Measurements from ENCODE around the gene UBA1. TPM values are rescaled to one million over a fixed set of nuclear protein-coding genes. Genes with fewer than 3 reads are reported as not detected.

The UBA1 gene
- total and polyA plus RNA-seq, 2 donors (not counting 3 experiments of a cell fraction or from before 2014, with no cell fraction given) = 237 to 297 TPM

GRCh38 chrX:47239898-47240545 lies 46.4 kb downstream of the UBA1 start:
- POLR2A ChIA-PET = no interaction called here
- TF ChIP-seq CTCF (IDR thresholded peaks at IDR 0.05; ENCODE audit: extremely low read depth in 1 of 2, insufficient read depth in 1 of 2, low read depth in 1 of 2, low read length in 2 of 2) (no peak), FOS (IDR thresholded peaks at IDR 0.05; ENCODE audit: borderline replicate concordance, insufficient read depth, low read length) (no peak), JUN (IDR thresholded peaks at IDR 0.05; ENCODE audit: borderline replicate concordance, insufficient read depth, insufficient read length, low read depth) (no peak), POLR2A (IDR thresholded peaks at IDR 0.05; ENCODE audit: low read depth, low read length) (no peak), MAX (IDR thresholded peaks at IDR 0.05; ENCODE audit: insufficient read depth, insufficient read length) (no peak)
- H2AFZ ChIP-seq (ENCODE audit: low read depth, low read length) = no peak overlapping the region
- no TSS peak for BruUV-seq (replicated peaks)
- no peaks in the 10 kb centered on the region for H3K27me3 ChIP-seq (ENCODE audit: control insufficient read depth in 2 of 2, insufficient read depth in 2 of 2, low read length in 2 of 2)
- no peak overlapping the region for H3K9ac ChIP-seq (replicated peaks; ENCODE audit: extremely low read depth, insufficient read depth, low read length)
- dilution Hi-C loops (cut with MboI; ENCODE audit: extremely low pct_ligation_motif_present, low sequenced_read_pairs) = no loop called here
- no peaks in the 10 kb centered on the region for H4K20me1 ChIP-seq (replicated peaks; ENCODE audit: control insufficient read depth, extremely low read depth, insufficient read depth, low read length)
- intact Hi-C loops (cut with micrococcal nuclease) = no loop called here
- H3K27ac ChIP-seq (ENCODE audit: insufficient read depth, low read depth, low read length) = no peak overlapping the region
- CTCF ChIA-PET = no interaction called here
- no peak for DNase-seq (ENCODE audit: low read depth, low spot score)
- peaks cover 6% of the 10 kb centered on the region for H3K79me2 ChIP-seq (ENCODE audit: control insufficient read depth, insufficient read depth, low read length)
- H3K9me3 ChIP-seq (replicated peaks; ENCODE audit: control insufficient read depth, insufficient read depth, low read length) = no peaks in the 10 kb centered on the region
- no peak for FAIRE-seq
- no peaks in the 10 kb centered on the region for H3K9me1 ChIP-seq (replicated peaks; ENCODE audit: control insufficient read depth, extremely low read depth, insufficient read depth, low read length)
- H3K4me1 ChIP-seq (ENCODE audit: control insufficient read depth, extremely low read depth, insufficient read depth, low read length) = no peaks in the 10 kb centered on the region
- H3K4me2 ChIP-seq (ENCODE audit: insufficient read depth, low read length) = no peak overlapping the region
- H3K36me3 ChIP-seq (ENCODE audit: control insufficient read depth in 2 of 2, extremely low read depth in 1 of 2, insufficient read depth in 2 of 2, low read length in 2 of 2) = peaks cover 0 to 25% of the 10 kb centered on the region in 2 experiments
- H3K4me3 ChIP-seq (replicated peaks in 1 of 3; ENCODE audit: insufficient read depth in 1 of 3, low read depth in 1 of 3, low read length in 3 of 3) = no peak overlapping the region

GRCh38 chrX:47240619-47241018 lies 47.0 kb downstream of the UBA1 start:
- Histone ChIP-seq H3K4me2 (ENCODE audit: insufficient read depth, low read length) (no peak overlapping the region), H3K9me3 (replicated peaks; ENCODE audit: control insufficient read depth, insufficient read depth, low read length) (no peaks in the 10 kb centered on the region), H3K79me2 (ENCODE audit: control insufficient read depth, insufficient read depth, low read length) (peaks cover 2% of the 10 kb centered on the region), H4K20me1 (replicated peaks; ENCODE audit: control insufficient read depth, extremely low read depth, insufficient read depth, low read length) (no peaks in the 10 kb centered on the region), H3K9me1 (replicated peaks; ENCODE audit: control insufficient read depth, extremely low read depth, insufficient read depth, low read length) (no peaks in the 10 kb centered on the region), H3K4me3 (replicated peaks in 1 of 3; ENCODE audit: insufficient read depth in 1 of 3, low read depth in 1 of 3, low read length in 3 of 3) (no peak overlapping the region), H3K36me3 (ENCODE audit: control insufficient read depth in 2 of 2, extremely low read depth in 1 of 2, insufficient read depth in 2 of 2, low read length in 2 of 2) (peaks cover 0 to 26% of the 10 kb centered on the region in 2 experiments), H3K9ac (replicated peaks; ENCODE audit: extremely low read depth, insufficient read depth, low read length) (no peak overlapping the region), H2AFZ (ENCODE audit: low read depth, low read length) (no peak overlapping the region), H3K4me1 (ENCODE audit: control insufficient read depth, extremely low read depth, insufficient read depth, low read length) (no peaks in the 10 kb centered on the region), H3K27ac (ENCODE audit: insufficient read depth, low read depth, low read length) (no peak overlapping the region), H3K27me3 (ENCODE audit: control insufficient read depth in 2 of 2, insufficient read depth in 2 of 2, low read length in 2 of 2) (no peaks in the 10 kb centered on the region)
- FAIRE-seq (no peak), DNase-seq (ENCODE audit: low read depth, low spot score) (no peak)
- intact Hi-C loops (cut with micrococcal nuclease) (no loop called here), dilution Hi-C loops (cut with MboI; ENCODE audit: extremely low pct_ligation_motif_present, low sequenced_read_pairs) (no loop called here)
- CTCF ChIA-PET = no interaction called here
- TF ChIP-seq POLR2AphosphoS5 (IDR thresholded peaks at IDR 0.05; ENCODE audit: insufficient read depth, low read depth, low read length) = no peak
- no peak for TF ChIP-seq FOS (IDR thresholded peaks at IDR 0.05; ENCODE audit: borderline replicate concordance, insufficient read depth, low read length)
- TF ChIP-seq POLR2A (IDR thresholded peaks at IDR 0.05; ENCODE audit: low read depth, low read length) = no peak
- no peak for TF ChIP-seq GATA2 (IDR thresholded peaks at IDR 0.05; ENCODE audit: insufficient read depth, insufficient read length, low read depth, low read length)
- TF ChIP-seq EZH2 (IDR thresholded peaks at IDR 0.05; ENCODE audit: borderline replicate concordance, low read depth, low read length, severe bottlenecking) = no peak
- TF ChIP-seq JUN (IDR thresholded peaks at IDR 0.05; ENCODE audit: borderline replicate concordance, insufficient read depth, insufficient read length, low read depth) = no peak
- TF ChIP-seq MAX (IDR thresholded peaks at IDR 0.05; ENCODE audit: insufficient read depth, insufficient read length) = no peak
- TF ChIP-seq CTCF (IDR thresholded peaks at IDR 0.05; ENCODE audit: extremely low read depth in 1 of 2, insufficient read depth in 1 of 2, low read depth in 1 of 2, low read length in 2 of 2) = no peak
- no peak for TF ChIP-seq MYC (IDR thresholded peaks at IDR 0.05; ENCODE audit: low read depth, low read length)
- POLR2A ChIA-PET = no interaction called here
- no TSS peak for BruUV-seq (replicated peaks)

All from endothelial cell of umbilical vein (primary cell).